H1 (cell line): Measurements from ENCODE around the gene ZNF281. TPM values are rescaled to one million over a fixed set of nuclear protein-coding genes. Genes with fewer than 3 reads are reported as not detected.

ENCODE experiments used
- BCL11A ChIP-seq, 2 experiments: IDR thresholded peaks; one replicate each; pipeline ENCODE4 v1.6.1; 2011; ENCODE audit warnings: low read depth in 2 of 2, low read length in 2 of 2, mild to moderate bottlenecking in 2 of 2
- SUZ12 ChIP-seq: fragments of 200-600 bp; sonication (generic); IDR thresholded peaks from 2 replicates; pipeline ENCODE4 v1.6.1; 2012; ENCODE audit warnings: mild to moderate bottlenecking, inconsistent platforms, low read length, moderate library complexity, mixed read lengths
- polyA plus RNA-seq, 7 experiments: library from polyadenylated mRNA; depleted of rRNA in 3 of 7; stranded (reverse) in 5 of 7; unstranded in 2 of 7; fragments of >200 nt in 5 of 7; fragments of 200-250 nt in 2 of 7; gene quantifications; 1 replicate in 5 of 7; 2 replicates in 1 of 7; 4 replicates in 1 of 7; pipeline versions ENCODE4 v1.2.1 to v1.2.3, GENCODE V29; 2011 to 2013; ENCODE audit warnings: missing spikeins in 2 of 7, mixed read lengths in 2 of 7
- total RNA-seq: library from RNA; stranded (reverse); fragmentation: NEBNext Ultra II Directional; extraction: Animal tissue kit (Norgen Biotek cat#: 25700); gene quantifications from 2 replicates; pipeline ENCODE4 v1.2.1, GENCODE V29; 2021
- TF ChIP-seq, protein P1 (sequence below): IDR thresholded peaks from 2 replicates; pipeline ENCODE4 v1.6.1; 2012; ENCODE audit warnings: inconsistent platforms

Gene ZNF281
- total and polyA plus RNA-seq, 2 of the 8 experiments (the other 6 are each of a cell fraction or from before 2014, with no cell fraction given), result 19.5 to 61.4 TPM

DNA sequence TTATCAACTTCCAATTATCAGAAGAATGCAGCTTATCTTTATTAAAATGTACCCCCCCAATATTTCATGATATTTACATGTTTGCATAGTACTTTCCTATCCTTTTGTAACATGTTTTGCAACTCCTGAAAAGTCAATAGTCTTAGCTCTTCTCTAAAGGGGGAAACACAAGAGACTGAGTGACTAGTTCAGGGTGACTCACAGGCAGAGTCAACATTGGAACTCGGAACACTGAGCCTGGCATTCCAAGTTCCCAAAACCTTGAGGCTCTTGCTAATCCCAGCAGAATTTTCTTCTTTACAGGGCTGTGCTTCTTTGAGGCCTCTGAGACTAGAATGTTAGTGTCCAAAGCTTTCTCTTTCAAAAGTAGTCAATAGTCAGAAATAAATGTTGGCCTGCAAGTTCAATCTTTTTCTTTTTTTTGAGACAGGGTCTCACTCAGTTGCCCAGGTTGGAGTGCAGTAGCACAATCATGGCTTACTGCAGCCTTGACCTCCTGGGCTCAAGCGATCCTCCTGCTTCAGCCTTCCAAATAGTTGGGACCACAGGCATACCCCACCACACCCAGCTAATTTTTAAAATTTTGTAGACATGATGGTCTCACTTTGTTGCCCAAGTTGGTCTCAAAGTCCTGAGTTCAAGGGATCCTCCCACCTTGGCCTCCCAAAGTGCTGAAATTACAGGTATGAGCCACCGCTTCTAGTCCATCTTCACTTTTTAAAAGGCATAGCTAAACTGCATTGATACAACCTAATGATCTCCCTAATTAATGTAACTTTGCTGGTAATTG lies 37.5 kb downstream of the ZNF281 start (continued):
- TF ChIP-seq, protein P1, sequence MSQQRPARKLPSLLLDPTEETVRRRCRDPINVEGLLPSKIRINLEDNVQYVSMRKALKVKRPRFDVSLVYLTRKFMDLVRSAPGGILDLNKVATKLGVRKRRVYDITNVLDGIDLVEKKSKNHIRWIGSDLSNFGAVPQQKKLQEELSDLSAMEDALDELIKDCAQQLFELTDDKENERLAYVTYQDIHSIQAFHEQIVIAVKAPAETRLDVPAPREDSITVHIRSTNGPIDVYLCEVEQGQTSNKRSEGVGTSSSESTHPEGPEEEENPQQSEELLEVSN, result no peak
- TF ChIP-seq SUZ12 (no peak), BCL11A (IDR thresholded peaks at IDR 0.05; ENCODE audit: low read depth in 2 of 2, low read length in 2 of 2) (no peak)
- TF ChIP-seq, all 59 proteins: peak for 3
